DMS114 treated with DMSO at 0.1 percent for 48 hours (cell line): Measurements from ENCODE around the gene TWF2.

Experiments used
- DNase-seq: peaks from one replicate; lab custom pipeline; 2025; ENCODE audit not compliant: unreplicated experiment; lab: John Stamatoyannopoulos, UW

Gene TWF2

DNA sequence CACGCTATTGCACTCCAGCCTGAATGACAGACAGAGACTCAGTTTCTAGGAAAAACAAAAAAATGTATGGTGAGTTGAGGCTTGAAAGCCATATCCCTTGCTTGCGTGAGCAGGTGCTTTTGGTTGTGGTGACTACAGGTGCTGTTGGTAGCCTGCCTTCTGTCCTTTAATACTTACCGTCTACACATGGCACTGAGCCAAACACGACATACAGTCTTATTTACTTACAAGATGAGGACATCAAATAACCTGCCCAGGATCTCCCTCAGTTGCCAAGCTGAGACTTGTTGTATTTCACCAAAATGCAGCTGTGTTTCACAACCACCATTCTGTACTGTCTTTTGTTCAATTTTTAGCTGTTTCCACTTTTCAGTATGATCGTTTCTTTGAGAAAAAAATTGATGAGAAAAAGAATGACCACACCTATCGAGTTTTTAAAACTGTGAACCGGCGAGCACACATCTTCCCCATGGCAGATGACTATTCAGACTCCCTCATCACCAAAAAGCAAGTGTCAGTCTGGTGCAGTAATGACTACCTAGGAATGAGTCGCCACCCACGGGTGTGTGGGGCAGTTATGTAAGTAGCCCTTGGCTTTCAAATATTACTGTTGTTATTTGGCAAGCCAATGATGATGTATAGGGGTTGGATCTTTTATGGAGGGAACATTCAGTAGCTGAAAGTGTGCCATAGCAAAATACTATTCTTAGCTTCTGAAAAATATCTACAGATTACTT is 34.5 kb downstream of the TWF2 start:
- DNase-seq: no peak

DNA sequence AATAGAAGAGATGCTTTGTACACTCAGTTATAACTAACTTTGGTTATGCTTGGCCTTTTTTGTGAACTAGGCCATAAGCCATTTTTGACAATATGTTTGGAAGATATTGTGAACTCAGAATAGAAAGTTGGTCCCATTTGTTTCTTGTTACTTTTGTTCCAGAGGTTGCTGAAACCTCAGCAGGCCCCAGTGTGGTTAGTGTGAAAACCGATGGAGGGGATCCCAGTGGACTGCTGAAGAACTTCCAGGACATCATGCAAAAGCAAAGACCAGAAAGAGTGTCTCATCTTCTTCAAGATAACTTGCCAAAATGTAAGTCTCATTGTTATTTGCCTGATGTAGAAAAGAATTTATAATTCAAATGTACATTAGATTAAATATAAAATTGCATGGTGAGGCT is 35.3 kb downstream of the TWF2 start:
- DNase-seq: no peak

DNA sequence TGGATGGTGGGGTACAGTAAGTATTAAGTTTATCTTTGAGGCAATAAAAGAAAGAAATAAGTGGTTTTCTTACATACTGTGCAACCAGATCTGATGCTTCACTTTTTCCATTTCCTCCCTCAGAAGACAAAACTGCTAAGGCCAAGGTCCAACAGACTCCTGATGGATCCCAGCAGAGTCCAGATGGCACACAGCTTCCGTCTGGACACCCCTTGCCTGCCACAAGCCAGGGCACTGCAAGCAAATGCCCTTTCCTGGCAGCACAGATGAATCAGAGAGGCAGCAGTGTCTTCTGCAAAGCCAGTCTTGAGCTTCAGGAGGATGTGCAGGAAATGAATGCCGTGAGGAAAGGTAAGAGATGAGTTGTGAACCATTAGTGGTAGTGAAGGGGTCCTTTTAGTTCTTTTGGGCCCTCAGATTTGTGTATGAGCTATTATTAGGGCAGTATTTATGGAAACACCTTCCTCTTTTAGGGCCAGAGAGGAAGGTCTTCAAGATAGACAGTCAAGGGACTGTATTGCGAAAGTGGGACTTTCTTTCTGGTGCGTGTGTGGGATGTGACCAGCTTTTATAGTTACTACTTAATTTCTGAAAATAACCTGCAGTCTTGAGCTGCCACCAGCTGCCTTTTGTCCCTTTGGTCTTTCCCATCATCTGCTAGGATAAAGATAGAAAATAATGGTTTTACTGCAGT is 36.4 kb downstream of the TWF2 start:
- no peak for DNase-seq

DNA sequence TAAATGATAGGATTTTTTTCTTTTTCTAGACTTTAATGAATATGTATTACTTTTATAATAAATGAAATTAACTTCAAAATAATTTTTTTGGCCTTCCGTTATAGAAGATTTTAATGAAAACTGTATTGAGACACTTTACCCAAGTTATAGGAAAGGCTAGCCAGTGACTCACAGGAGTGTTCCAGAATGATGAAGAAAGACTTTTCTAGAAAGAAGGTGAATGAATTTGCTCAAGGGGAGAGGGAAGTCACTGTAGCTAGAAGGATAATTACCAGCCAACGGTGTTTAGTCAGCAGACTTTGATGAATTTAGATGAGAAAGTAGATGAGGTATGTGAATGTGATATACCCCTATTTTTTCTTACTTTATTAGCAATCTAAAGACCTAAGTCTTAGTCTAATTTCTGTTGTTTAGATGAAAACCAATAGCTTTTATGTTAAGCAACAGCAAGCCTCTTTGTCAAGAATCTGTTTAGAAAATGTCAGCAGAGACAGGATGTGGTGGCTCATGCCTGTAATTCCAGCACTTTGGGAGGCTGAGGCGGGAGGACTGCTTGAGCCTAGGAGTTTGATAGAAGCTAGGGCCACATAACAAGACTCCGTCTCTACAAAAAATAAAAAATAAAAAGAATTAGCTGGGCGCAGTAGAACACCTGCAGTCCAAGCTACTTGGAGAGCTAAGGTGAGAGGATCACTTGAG is 37.8 kb downstream of the TWF2 start:
- no peak for DNase-seq

DNA sequence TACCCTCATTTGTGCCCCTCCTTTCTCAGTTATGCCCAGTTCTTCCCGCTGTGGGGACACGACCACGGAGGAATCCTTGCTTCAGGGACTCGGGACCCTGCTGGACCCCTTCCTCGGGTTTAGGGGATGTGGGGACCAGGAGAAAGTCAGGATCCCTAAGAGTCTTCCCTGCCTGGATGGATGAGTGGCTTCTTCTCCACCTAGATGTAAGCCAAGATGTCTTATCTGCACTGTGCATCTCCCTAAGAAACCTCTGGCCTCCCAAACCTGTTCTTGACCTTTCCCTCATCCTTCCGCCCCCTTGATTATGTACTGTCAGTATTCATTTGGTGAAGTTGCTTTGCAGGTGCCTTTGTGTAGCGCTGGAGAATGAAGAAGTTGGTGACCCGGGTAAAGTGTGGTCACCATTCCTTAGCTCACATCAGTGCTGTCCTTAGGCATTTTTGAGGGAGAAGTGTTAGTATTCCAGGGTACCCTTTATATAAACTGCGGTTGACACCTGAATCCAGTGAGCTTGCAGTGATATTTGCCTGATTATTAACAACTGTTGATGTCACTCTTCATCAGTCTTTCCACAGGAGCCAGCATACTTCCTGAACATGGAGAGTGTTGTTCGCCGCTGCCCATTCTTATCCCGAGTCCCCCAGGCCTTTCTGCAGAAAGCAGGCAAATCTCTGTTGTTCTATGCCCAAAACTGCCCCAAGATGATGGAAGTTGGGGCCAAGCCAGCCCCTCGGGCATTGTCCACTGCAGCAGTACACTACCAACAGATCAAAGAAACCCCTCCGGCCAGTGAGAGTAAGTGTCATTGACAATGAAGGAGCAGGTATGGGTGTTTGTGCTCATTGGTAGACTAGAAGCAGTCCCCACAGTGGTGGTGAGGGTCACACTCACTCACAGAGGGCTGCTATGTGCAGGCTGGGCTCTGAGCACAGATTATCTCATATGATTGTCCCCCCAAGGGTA is 40.0 kb downstream of the TWF2 start:
- DNase-seq: no peak

DNA sequence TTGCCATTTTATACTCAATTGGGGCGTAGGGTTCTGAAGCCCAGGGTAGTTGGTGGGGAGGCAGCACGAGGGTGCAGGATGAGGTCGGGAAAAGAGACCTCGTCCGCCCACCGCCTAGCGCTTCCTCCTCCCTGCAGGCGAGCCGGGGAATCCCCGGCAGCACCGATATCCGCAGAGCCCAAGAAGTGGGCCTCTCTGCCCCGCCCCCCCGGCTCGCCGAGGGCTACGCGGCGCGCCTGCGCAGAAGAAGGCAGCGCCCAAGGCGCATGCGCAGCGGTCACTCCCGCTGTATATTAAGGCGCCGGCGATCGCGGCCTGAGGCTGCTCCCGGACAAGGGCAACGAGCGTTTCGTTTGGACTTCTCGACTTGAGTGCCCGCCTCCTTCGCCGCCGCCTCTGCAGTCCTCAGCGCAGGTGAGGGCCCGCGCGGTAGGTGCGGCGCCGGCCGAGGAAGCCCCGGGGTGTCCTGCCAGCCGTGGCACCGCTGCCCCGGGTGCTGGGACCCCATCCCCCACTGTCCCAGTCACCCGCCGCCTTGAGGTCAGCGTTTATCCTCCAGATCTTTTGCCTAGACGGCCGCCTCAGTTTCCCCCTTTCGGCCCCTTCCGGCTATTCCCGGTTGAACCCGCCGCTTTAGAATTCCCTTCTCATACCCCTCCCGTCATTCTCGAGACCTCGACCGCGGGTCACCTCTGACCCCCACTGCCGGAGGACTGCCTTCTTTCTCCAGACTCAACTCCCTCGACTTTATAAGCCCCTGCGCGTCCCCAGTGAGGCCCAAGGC is 40.9 kb downstream of the TWF2 start, which contains the start of gene ALAS1:
Gene ALAS1, plus strand, starts transcription at position 319 of the 784 bp plus-strand sequence. CDS start 1,082 bp downstream, outside the sequence.
- DNase-seq: peak; percentile 71

DNA sequence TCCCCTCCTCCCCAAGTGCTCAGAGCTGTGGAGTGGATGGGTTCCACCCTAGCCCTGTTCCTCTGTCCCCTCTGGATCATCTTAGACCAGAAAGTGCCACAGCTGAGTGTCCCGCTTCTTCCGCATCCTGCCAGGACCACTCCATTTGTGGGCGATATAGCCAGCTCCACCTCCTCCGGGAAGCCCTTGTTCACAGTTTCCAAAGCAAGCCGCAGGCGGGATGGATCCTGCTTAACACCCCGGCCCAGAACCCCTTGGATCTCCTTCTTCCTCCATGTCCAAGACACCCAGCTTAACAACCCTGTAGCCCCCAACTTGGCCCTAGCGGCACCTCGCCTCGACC is 41.5 kb downstream of the TWF2 start:
- DNase-seq: no peak

DNA sequence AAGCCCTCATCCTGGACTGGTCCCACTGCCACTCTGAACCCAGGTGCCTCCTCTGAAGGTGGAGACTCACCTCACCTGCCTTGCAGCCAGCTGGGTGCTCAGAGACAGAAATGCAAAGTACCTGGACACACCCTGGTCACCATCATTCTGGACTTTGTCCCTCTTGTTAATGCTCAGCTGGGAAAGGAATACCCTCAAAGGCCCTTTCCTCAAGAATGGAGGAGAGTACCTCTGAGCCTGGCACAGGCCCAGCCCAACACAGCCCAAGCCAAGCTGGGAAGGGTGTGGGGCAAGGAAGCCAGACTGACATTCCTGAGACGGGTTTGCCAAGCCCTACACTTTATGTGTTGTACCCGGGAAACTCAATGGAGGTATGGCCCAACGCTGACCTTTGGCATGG is 42.0 kb downstream of the TWF2 start:
- DNase-seq: no peak

DNA sequence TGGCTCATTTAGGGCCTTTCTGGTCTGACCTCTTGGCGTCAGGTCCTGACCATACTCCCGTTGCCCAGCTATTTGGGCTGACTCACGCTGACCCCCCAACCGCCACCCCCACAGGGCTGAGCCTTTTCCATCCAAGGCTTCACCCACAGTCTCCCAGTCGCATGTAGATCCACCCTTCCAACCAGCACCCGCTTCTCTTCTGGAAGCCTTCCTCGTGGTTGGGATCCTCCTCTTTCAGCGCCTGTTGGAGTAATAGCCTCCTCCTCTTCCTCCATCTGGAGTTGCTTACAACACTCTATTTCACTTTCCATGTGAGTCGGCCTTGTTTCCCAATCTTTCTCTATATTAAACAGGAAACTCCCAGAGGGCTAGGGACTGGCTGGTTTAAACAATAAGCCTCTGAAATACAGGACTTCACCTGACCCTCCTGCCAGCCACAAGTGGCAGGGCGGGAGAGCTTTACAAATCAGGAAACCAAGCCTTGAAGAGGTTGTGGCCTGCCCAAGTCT is 43.1 kb downstream of the TWF2 start:
- no peak for DNase-seq

DNA sequence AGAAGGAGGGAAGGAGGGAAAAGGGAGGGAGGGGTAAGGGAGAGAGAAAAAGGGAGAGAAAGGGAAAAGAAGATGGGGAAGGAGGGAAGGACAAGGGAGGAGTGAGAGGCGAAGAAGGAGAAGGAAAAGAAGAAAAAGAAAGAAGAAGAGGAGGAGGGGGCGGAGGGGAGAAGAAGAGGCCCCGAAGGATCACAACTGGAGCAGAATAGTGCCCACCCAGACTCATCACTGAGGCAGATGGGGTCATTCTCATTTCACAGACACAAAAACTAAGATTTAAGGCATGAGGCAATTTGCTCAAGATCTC is 43.7 kb downstream of the TWF2 start:
- DNase-seq: no peak

DNA sequence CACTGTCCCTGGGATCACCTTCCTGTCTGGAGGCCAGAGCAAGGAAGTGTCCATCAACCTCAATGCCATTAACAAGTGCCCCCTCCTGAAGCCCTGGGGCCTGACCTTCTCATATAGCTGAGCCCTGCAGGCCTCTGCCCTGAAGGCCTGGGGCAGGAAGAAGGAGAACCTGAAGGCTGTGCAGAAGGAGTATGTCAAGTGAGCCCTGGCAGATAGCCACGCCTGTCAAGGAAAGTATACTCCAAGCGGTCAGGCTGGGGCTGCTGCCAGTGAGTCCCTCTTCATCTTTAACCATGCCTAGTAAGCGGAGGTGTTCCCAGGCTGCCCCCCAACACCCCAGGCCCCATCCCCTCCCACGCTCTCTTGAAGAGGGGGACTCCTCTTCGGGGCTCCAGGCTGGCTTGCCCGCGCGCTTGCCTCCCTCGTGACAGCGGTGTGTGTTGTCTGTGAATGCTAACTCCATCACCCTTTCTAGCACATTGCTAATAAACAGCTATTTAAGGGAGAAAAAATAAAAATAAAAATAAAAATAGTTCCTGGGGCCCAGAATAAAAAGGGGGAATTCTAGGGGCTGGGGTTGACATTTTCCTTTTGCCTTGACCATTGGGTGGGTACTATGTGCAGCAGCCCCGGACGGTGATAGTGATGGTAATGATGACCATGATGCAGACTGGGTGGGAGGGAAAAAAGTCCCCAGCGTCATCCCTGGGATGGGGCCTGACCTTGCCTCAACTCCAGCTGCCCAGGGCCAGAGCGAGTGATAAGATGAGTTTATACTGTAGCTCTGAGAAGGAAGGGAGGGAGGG is 44.3 kb downstream of the TWF2 start:
- DNase-seq: no peak

DNA sequence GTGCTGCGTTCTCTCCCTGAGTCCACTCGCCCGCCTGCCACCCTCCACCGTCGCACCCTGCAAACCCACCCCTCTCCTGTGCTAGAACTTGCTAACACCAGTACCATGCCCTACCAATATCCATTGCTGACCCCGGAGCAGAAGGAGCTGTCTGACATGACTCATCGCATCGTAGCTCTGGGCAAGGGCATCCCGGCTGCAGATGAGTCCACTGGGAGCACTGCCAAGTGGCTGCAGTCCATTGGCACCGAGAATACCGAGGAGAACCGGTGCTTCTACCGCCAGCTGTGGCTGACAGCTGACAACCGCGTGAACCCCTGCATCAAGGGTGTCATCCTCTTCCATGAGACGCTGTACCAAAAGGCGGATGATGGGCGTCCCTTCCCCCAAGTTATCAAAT is 45.9 kb downstream of the TWF2 start:
- no peak for DNase-seq

DNA sequence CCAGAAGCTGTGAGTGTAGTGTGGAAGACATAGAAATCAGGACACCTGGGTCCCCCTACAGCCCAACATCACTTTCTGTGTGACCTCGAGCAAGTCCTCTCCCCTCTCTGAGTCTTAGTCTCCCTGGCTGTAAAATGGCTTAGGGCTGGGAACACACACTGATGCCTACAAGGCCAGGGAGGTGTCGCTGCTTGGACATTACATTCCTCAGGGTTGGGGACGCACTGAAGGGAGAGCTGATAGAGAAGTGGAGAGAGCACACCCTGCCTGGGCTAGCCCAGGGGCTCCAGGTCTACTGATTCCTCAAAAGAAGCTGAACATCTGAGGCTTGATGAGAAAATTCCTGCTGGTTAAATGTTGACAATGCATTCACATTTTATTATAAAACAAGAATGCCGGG is 47.3 kb downstream of the TWF2 start:
- DNase-seq: no peak

DNA sequence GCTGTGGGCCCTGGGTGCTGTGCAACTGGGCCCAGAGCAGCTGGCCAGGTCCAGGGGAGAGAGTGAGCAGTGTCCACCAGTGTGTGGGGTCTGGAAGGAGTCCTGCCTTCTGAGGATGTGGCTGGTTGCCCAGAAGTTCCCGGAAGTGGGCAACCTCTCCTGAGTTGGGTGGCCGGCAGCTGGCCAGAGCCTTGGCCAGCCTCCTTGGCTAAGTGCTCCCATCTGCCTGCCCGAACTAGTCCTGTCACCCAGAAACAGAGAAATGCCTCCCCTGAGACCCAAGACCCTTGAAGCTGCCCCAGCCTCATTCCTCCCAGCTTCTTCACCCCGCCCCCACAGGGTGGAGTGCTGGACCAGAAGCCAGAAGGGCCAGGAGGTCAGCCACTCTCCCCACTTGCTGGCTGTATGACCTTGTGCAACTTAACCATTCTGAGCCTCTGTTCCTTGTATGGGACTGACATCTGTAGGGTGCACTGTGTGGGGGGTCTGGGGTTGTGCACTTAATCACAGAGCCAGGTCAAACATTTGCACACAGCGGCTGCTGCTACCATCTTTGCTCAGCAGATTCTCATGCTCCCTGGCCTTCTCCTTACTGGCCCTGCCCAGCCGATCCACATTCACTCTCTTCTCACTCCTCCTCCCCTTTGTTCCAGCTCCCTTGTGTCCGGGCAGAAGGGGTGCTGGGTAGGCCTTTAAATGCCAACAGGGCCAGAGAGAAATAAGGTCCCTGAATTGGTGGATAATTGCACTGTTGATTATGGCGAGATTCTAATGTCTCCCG is 48.5 kb downstream of the TWF2 start:
- DNase-seq: no peak

DNA sequence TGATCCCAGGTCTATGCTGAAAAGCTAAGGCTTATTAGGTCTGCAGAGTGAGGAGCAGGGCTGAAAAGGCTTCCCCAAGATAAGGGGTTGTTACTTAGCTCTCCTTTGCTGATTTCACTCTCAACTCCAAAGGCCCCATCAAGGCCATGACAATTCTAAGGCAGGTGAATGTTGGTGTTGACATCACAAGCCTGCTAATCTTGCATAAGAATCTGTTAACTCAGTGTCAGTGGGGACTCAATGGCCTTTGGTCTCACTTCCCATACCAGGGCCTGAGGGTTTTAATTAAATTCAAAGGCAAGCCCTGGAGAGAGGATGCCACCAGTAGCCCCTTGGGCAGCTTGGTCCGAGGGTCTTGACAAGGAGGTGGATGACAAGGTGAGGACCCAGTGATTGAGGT is 50.4 kb downstream of the TWF2 start:
- no peak for DNase-seq

DNA sequence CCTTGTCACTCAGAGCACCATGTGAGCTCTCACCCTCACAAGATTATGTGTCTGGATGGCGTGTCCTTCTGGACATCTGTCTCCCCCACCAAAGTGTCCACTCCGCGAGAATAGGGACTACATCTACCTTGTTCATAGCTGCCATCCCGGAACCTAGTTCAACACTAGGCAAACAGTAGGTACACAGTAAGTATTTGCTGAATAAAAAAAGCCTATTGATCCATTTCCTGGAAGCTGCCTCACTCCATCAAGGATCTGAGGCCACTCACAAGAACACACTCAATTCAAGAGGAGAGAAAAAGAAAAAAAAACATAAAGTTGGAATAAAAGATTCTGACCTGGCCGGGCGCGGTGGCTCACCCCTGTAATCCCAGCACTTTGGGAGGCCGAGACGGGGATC is 52.2 kb downstream of the TWF2 start:
- DNase-seq: no peak

DNA sequence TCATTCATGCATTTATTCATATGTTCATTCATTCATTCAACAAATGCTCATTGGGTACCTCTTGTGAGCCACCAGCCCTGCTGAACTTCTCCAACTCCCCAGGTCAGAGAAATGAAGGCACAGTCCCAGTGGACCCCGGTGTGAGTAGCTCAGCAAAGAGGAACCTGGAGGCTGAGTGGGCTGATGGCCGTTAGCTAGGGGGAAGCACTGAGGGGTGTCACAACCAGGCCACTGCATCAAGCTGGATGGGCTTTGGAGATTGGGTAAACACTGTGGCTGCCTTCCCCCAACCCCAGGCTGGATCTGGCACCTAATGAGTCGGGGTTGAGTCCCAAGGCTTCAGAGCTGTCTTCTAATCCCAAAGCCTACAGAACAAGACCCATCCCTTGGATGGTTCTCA is 53.1 kb downstream of the TWF2 start:
- DNase-seq: no peak

DNA sequence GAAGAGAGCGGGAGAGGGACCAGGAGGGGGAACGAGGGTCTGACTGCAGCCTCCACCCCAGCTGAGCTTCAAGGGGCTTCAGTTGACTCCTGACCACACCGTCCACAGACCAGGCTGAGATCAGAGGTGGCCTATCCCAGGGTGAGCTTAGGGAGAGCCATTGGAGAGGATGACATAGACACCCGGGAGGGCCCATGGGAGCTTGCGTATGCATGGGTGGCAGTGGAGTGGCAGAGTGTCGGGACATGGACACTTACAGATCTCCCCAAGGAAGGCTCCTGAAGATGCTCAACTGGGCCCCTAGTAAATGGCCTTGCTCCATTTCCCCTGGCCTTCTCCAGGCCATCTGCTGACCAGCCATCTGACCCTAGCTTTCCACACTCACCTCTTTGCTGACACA is 53.6 kb downstream of the TWF2 start:
- DNase-seq: no peak

DNA sequence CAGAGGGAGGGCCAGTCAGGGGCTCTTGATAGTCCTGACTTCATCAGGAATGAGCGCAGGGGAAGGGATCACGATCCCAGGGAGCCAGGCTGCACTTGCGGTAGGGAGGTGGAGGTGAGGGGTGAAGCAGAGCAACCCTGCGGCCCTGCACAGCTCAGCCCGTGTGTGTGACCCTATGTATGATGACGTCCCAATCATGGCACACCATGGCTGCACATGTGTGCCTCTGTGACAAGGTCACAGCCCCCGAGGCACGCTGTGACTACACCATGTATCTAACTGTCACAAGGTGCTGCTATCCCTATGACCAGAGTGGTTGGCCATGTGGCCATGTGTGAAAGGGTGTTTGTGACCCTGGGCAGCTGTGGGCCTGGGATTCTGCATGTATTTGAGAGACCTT is 54.3 kb downstream of the TWF2 start:
- no peak for DNase-seq
